Karpas-422 (cell line): ENCODE results near the gene L3MBTL4. TPM values are rescaled to one million over a fixed set of nuclear protein-coding genes. Genes with fewer than 3 reads are reported as not detected.

Experiments used
- DNase-seq: peaks from one replicate; pipeline ENCODE4 v3.0.0-alpha.2; 2015
- H2AFZ ChIP-seq: fragments of 200-600 bp; sonication (generic); 2 replicates; pipeline ENCODE4 v1.6.1; 2014; ENCODE audit warnings: antibody characterized with exemption, low read length, mixed read lengths
- H3K27ac ChIP-seq: fragments of 200-600 bp; sonication (generic); 2 replicates; pipeline ENCODE4 v1.5.1; 2014; ENCODE audit warnings: mild to moderate bottlenecking, low read length, moderate library complexity
- H3K27me3 ChIP-seq: fragments of 200-600 bp; sonication (generic); 2 replicates; pipeline ENCODE4 v1.6.1; 2014; ENCODE audit warnings: low read length, mixed read lengths
- H3K36me3 ChIP-seq: fragments of 200-600 bp; sonication (generic); 2 replicates; pipeline ENCODE4 v1.6.1; 2014; ENCODE audit warnings: low read length, mixed read lengths; ENCODE audit not compliant: insufficient read depth
- H3K4me1 ChIP-seq: fragments of 200-600 bp; sonication (generic); 2 replicates; pipeline ENCODE4 v1.6.1; 2014; ENCODE audit warnings: mild to moderate bottlenecking, low read length, mixed read lengths
- H3K4me2 ChIP-seq: fragments of 200-600 bp; sonication (generic); 2 replicates; pipeline ENCODE4 v1.6.1; 2014; ENCODE audit warnings: low read length, low read depth, mild to moderate bottlenecking; ENCODE audit not compliant: poor library complexity, severe bottlenecking
- H3K4me3 ChIP-seq: fragments of 200-600 bp; sonication (generic); 2 replicates; pipeline ENCODE4 v1.5.1; 2014; ENCODE audit warnings: mild to moderate bottlenecking, antibody characterized with exemption, low read length, mixed read lengths
- H3K79me2 ChIP-seq: fragments of 200-600 bp; sonication (generic); 2 replicates; pipeline ENCODE4 v1.6.1; 2014; ENCODE audit warnings: mild to moderate bottlenecking, low read length, mixed read lengths
- H3K9ac ChIP-seq: fragments of 200-600 bp; sonication (generic); 2 replicates; pipeline ENCODE4 v1.6.0; 2014; ENCODE audit warnings: low read length
- H3K9me2 ChIP-seq: fragments of 200-600 bp; sonication (generic), shearing (Covaris generic); replicated peaks from 2 replicates; pipeline ENCODE4 v1.6.0; 2014; ENCODE audit warnings: mild to moderate bottlenecking, low read length, moderate library complexity; ENCODE audit not compliant: insufficient read depth
- H3K9me3 ChIP-seq: fragments of 300-700, 200-600 bp; sonication (generic); 2 replicates; pipeline ENCODE4 v1.6.1; 2014; ENCODE audit warnings: low read length, mixed read lengths
- H4K20me1 ChIP-seq: fragments of 200-600 bp; sonication (generic); 2 replicates; pipeline ENCODE4 v1.6.1; 2014; ENCODE audit warnings: mild to moderate bottlenecking, antibody characterized with exemption, low read length, low read depth; ENCODE audit not compliant: insufficient read depth
- total RNA-seq: library from RNA; depleted of rRNA; stranded (reverse); fragments of >200 nt; shearing (Covaris generic); gene quantifications from 2 replicates; pipeline ENCODE4 v1.2.3, GENCODE V29; 2014; ENCODE audit warnings: low replicate concordance

The L3MBTL4 gene
- total RNA-seq, 1 experiment from 2014 or later: 15.2 TPM

- Histone ChIP-seq H3K9me3 (no peaks in the 10 kb centered on the region), H3K9ac (no peak overlapping the region), H3K9me2 (no peaks in the 10 kb centered on the region), H4K20me1 (no peaks in the 10 kb centered on the region), H3K4me1 (no peaks in the 10 kb centered on the region), H3K4me3 (no peak overlapping the region), H3K27ac (no peak overlapping the region), H2AFZ (no peak overlapping the region), H3K27me3 (no peaks in the 10 kb centered on the region), H3K36me3 (no peaks in the 10 kb centered on the region), H3K79me2 (no peaks in the 10 kb centered on the region), H3K4me2 (no peak overlapping the region)
- no peak for DNase-seq
Observed at GRCh38 chr18:6376433-6377229, 38.1 kb downstream of the L3MBTL4 start.

DNA sequence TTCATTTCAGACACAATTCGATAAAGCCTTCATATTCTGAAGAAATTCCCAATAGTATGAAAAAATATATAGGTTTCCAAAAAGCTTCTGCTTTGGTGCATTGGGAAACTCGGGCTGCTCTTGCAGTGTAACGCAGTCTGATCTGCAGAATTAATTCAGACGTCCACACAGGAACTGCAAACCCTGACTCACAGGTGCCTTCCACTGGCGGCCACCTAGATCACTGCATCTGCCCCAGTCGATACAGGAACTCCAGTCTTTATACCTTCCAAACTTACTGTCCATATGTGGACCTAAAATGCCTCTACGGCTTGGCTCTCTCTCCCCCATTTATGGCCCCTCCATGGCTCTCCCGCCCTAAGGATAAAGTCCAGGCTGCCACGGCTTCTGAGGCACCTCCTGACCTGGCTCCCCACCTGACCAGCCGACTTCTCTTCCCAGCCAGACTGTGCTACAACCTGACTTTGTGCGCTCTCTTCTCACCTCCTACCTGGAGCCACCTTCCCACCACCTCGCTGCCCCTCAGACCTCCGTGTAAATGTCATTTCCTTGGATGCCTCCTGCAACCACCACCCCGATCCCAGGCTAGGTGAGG lies 39.7 kb downstream of the L3MBTL4 start:
- H3K4me2 ChIP-seq: no peak overlapping the region
- no peak overlapping the region for H2AFZ ChIP-seq
- H3K9ac ChIP-seq: no peak overlapping the region
- no peak overlapping the region for H3K27ac ChIP-seq
- no peak overlapping the region for H3K4me3 ChIP-seq
- no peaks in the 10 kb centered on the region for H3K9me3 ChIP-seq
- no peaks in the 10 kb centered on the region for H3K4me1 ChIP-seq
- H3K79me2 ChIP-seq: no peaks in the 10 kb centered on the region
- H3K27me3 ChIP-seq: no peaks in the 10 kb centered on the region
- no peaks in the 10 kb centered on the region for H4K20me1 ChIP-seq
- no peaks in the 10 kb centered on the region for H3K36me3 ChIP-seq
- no peak for DNase-seq
- H3K9me2 ChIP-seq: no peaks in the 10 kb centered on the region

GRCh38 chr18:6374340-6374739 lies 40.4 kb downstream of the L3MBTL4 start:
- Histone ChIP-seq H3K36me3 (no peaks in the 10 kb centered on the region), H3K4me1 (no peaks in the 10 kb centered on the region), H3K27ac (no peak overlapping the region), H3K4me3 (no peak overlapping the region), H4K20me1 (no peaks in the 10 kb centered on the region), H3K4me2 (no peak overlapping the region), H3K9ac (no peak overlapping the region), H3K9me3 (no peaks in the 10 kb centered on the region), H3K27me3 (no peaks in the 10 kb centered on the region), H3K79me2 (no peaks in the 10 kb centered on the region), H2AFZ (no peak overlapping the region), H3K9me2 (no peaks in the 10 kb centered on the region)
- DNase-seq: no peak

GRCh38 chr18:6373187-6373586 lies 41.5 kb downstream of the L3MBTL4 start:
- Histone ChIP-seq H3K4me3 (no peak overlapping the region), H3K9me2 (no peaks in the 10 kb centered on the region), H3K4me1 (no peaks in the 10 kb centered on the region), H2AFZ (no peak overlapping the region), H4K20me1 (no peaks in the 10 kb centered on the region), H3K36me3 (no peaks in the 10 kb centered on the region), H3K9ac (no peak overlapping the region), H3K27me3 (no peaks in the 10 kb centered on the region), H3K9me3 (no peaks in the 10 kb centered on the region), H3K27ac (no peak overlapping the region), H3K4me2 (no peak overlapping the region), H3K79me2 (no peaks in the 10 kb centered on the region)
- DNase-seq: no peak

DNA sequence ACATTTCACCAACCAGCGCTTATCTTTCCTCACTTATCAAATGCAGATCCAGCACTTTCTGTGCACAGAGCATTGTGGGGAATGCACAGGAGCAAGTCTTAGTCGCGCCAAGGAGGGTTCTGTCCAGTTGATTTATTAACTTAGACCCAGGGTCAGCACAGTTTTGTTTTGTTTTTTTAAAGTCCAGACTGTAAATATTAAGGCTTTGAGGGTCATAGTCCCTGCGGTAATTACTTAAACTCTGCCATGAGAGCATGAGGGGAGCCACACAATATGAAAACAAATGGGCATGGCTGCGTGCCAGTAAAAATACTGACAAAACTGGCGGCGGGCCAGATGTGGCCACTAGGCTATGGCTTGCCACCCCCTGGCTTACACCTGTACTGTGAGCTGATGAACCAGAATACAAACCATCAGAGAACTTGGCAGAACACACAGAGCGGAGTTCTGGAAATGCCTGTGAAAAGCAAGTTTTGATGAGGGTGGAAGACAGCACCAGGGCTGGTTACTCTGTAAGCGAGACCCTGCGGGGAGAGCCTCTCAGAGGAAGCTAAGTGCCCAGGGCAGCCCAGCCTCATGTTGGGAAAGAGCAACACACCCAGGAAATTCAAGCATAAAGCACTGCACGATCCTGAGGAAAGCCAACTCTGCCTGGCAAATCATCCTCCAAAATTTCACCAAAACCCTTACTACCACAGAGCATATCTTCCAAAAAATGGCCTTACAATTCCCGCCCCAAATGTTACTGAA lies 43.6 kb downstream of the L3MBTL4 start:
- no peak overlapping the region for H2AFZ ChIP-seq
- no peak overlapping the region for H3K4me2 ChIP-seq
- H3K9me3 ChIP-seq: no peaks in the 10 kb centered on the region
- H3K4me3 ChIP-seq: no peak overlapping the region
- no peaks in the 10 kb centered on the region for H3K27me3 ChIP-seq
- DNase-seq: no peak
- H3K27ac ChIP-seq: no peak overlapping the region
- H3K9ac ChIP-seq: no peak overlapping the region
- no peaks in the 10 kb centered on the region for H4K20me1 ChIP-seq
- H3K36me3 ChIP-seq: no peaks in the 10 kb centered on the region
- H3K9me2 ChIP-seq: no peaks in the 10 kb centered on the region
- no peaks in the 10 kb centered on the region for H3K4me1 ChIP-seq
- no peaks in the 10 kb centered on the region for H3K79me2 ChIP-seq

- no peak overlapping the region for H3K4me2 ChIP-seq
- no peak overlapping the region for H2AFZ ChIP-seq
- H3K9ac ChIP-seq: no peak overlapping the region
- no peak overlapping the region for H3K4me3 ChIP-seq
- H3K27me3 ChIP-seq: no peaks in the 10 kb centered on the region
- no peak for DNase-seq
- H3K9me2 ChIP-seq: no peaks in the 10 kb centered on the region
- H3K4me1 ChIP-seq: no peaks in the 10 kb centered on the region
- no peaks in the 10 kb centered on the region for H4K20me1 ChIP-seq
- H3K27ac ChIP-seq: no peak overlapping the region
- H3K36me3 ChIP-seq: no peaks in the 10 kb centered on the region
- H3K9me3 ChIP-seq: no peaks in the 10 kb centered on the region
- no peaks in the 10 kb centered on the region for H3K79me2 ChIP-seq
Observed at GRCh38 chr18:6370410-6370809, 44.3 kb downstream of the L3MBTL4 start.

GRCh38 chr18:6368017-6368416 lies 46.7 kb downstream of the L3MBTL4 start:
- no peak overlapping the region for H2AFZ ChIP-seq
- H3K9me3 ChIP-seq: no peaks in the 10 kb centered on the region
- H3K27ac ChIP-seq: no peak overlapping the region
- no peaks in the 10 kb centered on the region for H3K36me3 ChIP-seq
- no peak overlapping the region for H3K4me2 ChIP-seq
- H4K20me1 ChIP-seq: no peaks in the 10 kb centered on the region
- H3K4me1 ChIP-seq: no peaks in the 10 kb centered on the region
- DNase-seq: no peak
- H3K9ac ChIP-seq: no peak overlapping the region
- H3K9me2 ChIP-seq: no peaks in the 10 kb centered on the region
- no peaks in the 10 kb centered on the region for H3K79me2 ChIP-seq
- no peak overlapping the region for H3K4me3 ChIP-seq
- no peaks in the 10 kb centered on the region for H3K27me3 ChIP-seq

GRCh38 chr18:6367208-6367607 lies 47.5 kb downstream of the L3MBTL4 start:
- H3K4me3 ChIP-seq: no peak overlapping the region
- H3K79me2 ChIP-seq: no peaks in the 10 kb centered on the region
- H3K9me2 ChIP-seq: no peaks in the 10 kb centered on the region
- H3K27me3 ChIP-seq: no peaks in the 10 kb centered on the region
- H3K9me3 ChIP-seq: no peaks in the 10 kb centered on the region
- no peaks in the 10 kb centered on the region for H3K36me3 ChIP-seq
- no peak overlapping the region for H2AFZ ChIP-seq
- no peak for DNase-seq
- H3K9ac ChIP-seq: no peak overlapping the region
- no peak overlapping the region for H3K27ac ChIP-seq
- H4K20me1 ChIP-seq: no peaks in the 10 kb centered on the region
- H3K4me2 ChIP-seq: no peak overlapping the region
- no peaks in the 10 kb centered on the region for H3K4me1 ChIP-seq
